ENCODE data around the gene TAS1R2. TPM values are rescaled to one million over a fixed set of nuclear protein-coding genes. Genes with fewer than 3 reads are reported as not detected.

TAS1R2 gene
- not detected in 2 replicates for total RNA-seq (2021)
- long read RNA-seq, result 0 reads

DNA sequence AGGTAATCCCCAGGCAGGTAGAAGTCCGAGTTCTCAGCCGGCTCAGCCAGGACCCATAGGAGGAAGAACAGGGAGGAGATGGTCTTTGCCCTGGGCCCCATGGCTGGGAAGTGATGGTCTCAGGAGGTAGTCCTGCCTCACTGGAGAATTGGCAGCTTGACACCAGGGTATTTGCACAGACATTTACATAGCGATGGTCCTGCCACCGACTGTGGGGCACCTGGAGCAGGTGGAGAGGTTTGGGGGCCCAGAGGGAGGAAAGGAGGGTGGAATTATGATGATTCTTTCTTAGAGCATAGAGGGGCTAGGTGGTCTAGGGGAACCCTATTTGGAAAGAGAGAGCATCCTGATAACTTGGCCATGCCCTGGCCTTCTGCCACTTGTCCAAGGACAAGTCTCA is at the start of gene TAS1R2:
TAS1R2 (minus strand) TSS at position 101 of the 400 bp plus-strand sequence; CDS start at position 101, 0 bp downstream.
- Histone ChIP-seq H3K56ac (ENCODE audit: insufficient read length, low read depth, low read length) (no peak within 1 kb of the TSS), H3K9ac (ENCODE audit: extremely low read depth, insufficient read length, low read length) (no peak within 1 kb of the TSS), H3K4ac (ENCODE audit: low read depth, low read length) (no peak within 1 kb of the TSS), H2BK120ac (ENCODE audit: low read depth, low read length, poor library complexity, severe bottlenecking) (no peak within 1 kb of the TSS), H3K18ac (ENCODE audit: insufficient read length, low read depth, low read length) (no peak within 1 kb of the TSS), H2AFZ (ENCODE audit: low read length) (no peak within 1 kb of the TSS), H4K91ac (ENCODE audit: insufficient read length, low read depth, low read length) (no peak within 1 kb of the TSS), H3K4me1 (ENCODE audit: insufficient read depth, low read length) (no peaks in the 10 kb centered on the region), H4K8ac (replicated peaks; ENCODE audit: insufficient read length, low read depth, low read length) (no peak within 1 kb of the TSS), H3K9me3 (ENCODE audit: control insufficient read depth, low read depth, low read length) (no peaks in the 10 kb centered on the region), H3T11ph (ENCODE audit: low read length) (no peak within 1 kb of the TSS), H2BK12ac (ENCODE audit: insufficient read length, low read depth, low read length) (no peak within 1 kb of the TSS), H3K79me1 (ENCODE audit: insufficient read depth, low read depth, low read length, poor library complexity, severe bottlenecking) (no peaks in the 10 kb centered on the region), H3K4me2 (ENCODE audit: insufficient read depth, insufficient read length, low read length) (no peak within 1 kb of the TSS), H3K14ac (ENCODE audit: insufficient read depth, low read length) (no peak within 1 kb of the TSS), H4K20me1 (ENCODE audit: control insufficient read depth, insufficient read depth, insufficient read length) (no peaks in the 10 kb centered on the region), H2BK20ac (ENCODE audit: low read depth, low read length, poor library complexity, severe bottlenecking) (no peak within 1 kb of the TSS), H4K5ac (ENCODE audit: insufficient read length, low read depth, low read length) (no peak within 1 kb of the TSS), H3K27me3 (ENCODE audit: insufficient read depth, low read length) (no peaks in the 10 kb centered on the region; the same call in 1 of the 2 replicates), H3K23me2 (ENCODE audit: insufficient read length, low read depth, low read length, poor library complexity, severe bottlenecking) (no peaks in the 10 kb centered on the region), H3K23ac (ENCODE audit: insufficient read length, low read depth, low read length) (no peak within 1 kb of the TSS), H2BK5ac (ENCODE audit: insufficient read length, low read length) (no peak within 1 kb of the TSS), H3K79me2 (ENCODE audit: insufficient read depth, low read length) (no peaks in the 10 kb centered on the region), H3K27ac (ENCODE audit: insufficient read length, low read depth, low read length) (no peak within 1 kb of the TSS), H2BK15ac (ENCODE audit: low read depth, low read length) (no peak within 1 kb of the TSS), H2AK5ac (ENCODE audit: insufficient read length, low read length) (no peak within 1 kb of the TSS)
- Mint-ChIP-seq H3K27ac (no peak within 1 kb of the TSS), H3K36me3 (ENCODE audit: insufficient read depth in 1 of 3, low read depth in 3 of 3) (no peaks in the 10 kb centered on the region), H3K4me3 (no peak within 1 kb of the TSS), H3K27me3 (ENCODE audit: low read depth) (peaks cover 30% of the 10 kb centered on the region), H3K4me1 (no peaks in the 10 kb centered on the region), H3K9me3 (no peaks in the 10 kb centered on the region)
- TF ChIP-seq CTCF (conservative IDR thresholded peaks at IDR 0.05), result no peak
- WGBS (ENCODE audit: extremely low coverage, insufficient read length, low lambda C conversion rate), result no CpG with 5 or more reads among the region's 4 CpGs
- no peak for DNase-seq

All from H9 (cell line).